C4-2B (cell line): ENCODE data around the gene MVD.

Experiments used
- H3K27ac ChIP-seq: fragments of 450-650 bp; 2 replicates; pipeline ENCODE4 v1.5.1; 2017
- CTCF ChIP-seq: fragments of 450-650 bp; conservative IDR thresholded peaks from 2 replicates; pipeline ENCODE4 v1.5.1; 2017; ENCODE audit warnings: mild to moderate bottlenecking
- ZFX ChIP-seq: fragments of 450-650 bp; IDR thresholded peaks from 2 replicates; pipeline ENCODE4 v1.6.1; 2017

Gene MVD

DNA sequence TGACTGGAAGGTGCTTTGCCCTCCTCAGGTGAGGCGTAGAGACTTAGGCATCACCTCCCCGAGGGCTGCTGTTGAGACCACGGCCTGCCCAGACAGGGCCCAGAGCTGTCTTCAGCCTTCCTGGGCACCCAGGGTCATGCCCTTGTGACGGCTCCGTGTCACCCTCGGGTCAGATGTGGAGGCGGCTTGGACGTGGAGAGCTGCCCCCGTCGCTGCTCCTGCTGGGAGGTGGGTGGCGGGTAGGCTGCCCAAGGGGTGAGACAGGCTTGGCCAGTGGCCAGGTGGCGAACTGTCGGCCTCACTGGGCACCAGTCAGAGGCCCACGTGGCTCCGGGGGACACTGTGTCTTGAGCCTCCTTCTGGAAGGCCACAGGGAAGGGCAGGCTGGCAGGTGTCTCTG lies 32.3 kb upstream of the MVD start:
- TF ChIP-seq ZFX (no peak), CTCF (no peak)
- no peak overlapping the region for H3K27ac ChIP-seq

DNA sequence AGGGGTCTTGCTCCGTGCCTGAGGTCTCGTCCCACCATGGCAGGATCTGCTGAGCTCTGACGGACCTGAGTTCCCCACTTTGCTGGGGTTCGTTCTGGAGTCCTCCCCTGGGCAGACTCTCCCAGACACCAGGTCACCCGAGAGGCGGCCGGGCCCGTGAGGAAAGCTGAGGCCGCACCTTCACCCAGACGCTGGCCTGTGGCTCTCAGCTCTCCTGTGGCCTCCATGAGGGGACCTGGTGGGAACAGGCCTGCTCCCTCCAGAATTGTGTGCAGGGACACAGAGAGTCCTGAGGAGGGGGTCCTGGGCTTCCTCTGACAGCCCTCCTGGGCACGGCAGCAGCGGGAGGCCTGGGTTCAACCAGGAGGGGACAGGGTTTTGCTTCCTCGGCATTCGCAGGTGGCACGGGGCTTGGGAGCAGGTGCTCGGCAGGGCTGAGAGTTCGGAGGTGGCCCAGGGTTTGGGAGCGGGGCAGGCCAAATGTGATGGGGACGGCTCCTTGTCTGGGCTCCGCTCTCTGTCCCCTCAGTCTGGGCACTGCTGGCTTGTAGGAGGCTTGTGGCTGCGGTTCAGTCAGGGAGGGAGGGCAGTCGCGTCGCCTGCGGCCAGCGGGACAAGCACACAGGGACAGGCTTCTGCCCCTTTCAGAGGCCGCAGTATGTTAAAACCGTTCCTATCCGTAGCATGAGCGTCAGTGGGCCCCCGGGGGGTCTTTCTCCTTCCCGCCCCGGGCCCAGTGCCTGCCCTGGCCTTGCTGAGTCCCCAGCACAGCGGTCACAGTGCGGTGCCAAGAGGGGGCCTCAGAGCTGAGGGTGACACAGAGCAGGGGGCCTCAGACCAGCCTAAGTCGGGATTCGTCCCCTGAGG lies 31.6 kb upstream of the MVD start:
- no peak overlapping the region for H3K27ac ChIP-seq
- TF ChIP-seq ZFX, result no peak
- no peak for TF ChIP-seq CTCF

GRCh38 chr16:88693420-88694177 lies 30.7 kb upstream of the MVD start:
- no peak for TF ChIP-seq CTCF
- no peak for TF ChIP-seq ZFX
- no peak overlapping the region for H3K27ac ChIP-seq

- H3K27ac ChIP-seq, result no peak overlapping the region
- TF ChIP-seq CTCF, result no peak
- TF ChIP-seq ZFX, result no peak
Measured at GRCh38 chr16:88692861-88693260, 30.0 kb upstream of the MVD start.

DNA sequence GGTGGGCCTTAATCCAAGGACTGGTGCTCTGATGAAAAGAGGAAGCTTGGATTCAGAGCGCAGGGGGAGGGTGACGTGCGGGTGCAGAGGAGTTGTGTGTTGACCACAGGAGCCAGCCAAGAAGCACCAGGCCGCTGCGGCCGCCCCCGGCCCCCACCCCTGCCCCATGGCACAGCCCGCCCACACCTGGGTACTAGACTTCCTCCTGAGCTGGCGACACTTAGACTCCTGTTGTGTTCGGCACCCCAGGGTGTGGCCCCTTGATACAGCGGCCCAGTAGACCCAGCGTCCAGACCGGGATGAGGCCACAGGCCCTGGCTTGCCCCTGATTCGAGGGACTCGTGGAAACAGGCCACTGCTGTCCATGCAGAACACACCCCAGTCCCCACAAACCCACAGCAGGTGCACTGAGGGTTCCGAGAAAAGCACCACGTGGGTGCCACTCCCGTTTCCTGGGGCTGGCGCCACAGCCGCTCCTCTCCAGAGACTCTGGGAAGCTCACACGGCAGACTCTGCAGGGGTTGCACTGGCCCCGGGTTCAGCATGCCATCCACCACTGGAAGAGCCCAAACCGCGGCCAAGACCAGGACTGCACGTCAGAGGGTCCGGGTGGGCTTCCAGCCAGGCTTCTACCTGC lies 29.2 kb upstream of the MVD start:
- TF ChIP-seq ZFX (no peak), CTCF (no peak)

GRCh38 chr16:88691129-88691813 lies 28.4 kb upstream of the MVD start:
- TF ChIP-seq CTCF (no peak), ZFX (no peak)

More for the DNA sequence above, 29.2 kb upstream of the MVD start:
- H3K27ac ChIP-seq, result no peak overlapping the region

More at GRCh38 chr16:88691129-88691813, 28.4 kb upstream of the MVD start:
- no peak overlapping the region for H3K27ac ChIP-seq
